Activated CD8-positive, alpha-beta T cell treated with anti-CD3 and anti-CD28 coated beads for 36 hours (primary cell): ENCODE data around the gene APOBEC2. TPM values are rescaled to one million over a fixed set of nuclear protein-coding genes. Genes with fewer than 3 reads are reported as not detected.

Experiments used
- ATAC-seq: fragments of 200-7000 bp; cut with Tn5 transposase; one replicate; pipeline ENCODE4 v1.10.0; 2021; ENCODE audit warnings: mild to moderate bottlenecking, moderate library complexity
- CTCF ChIA-PET: fragments of 350-600 bp; sonication (Branson Sonifier 250); formaldehyde crosslinking; loops from one replicate; lab custom pipeline; 2021; ENCODE audit warnings: antibody characterized with exemption; lab: Charles Lee
- POLR2A ChIA-PET: fragments of 350-600 bp; sonication (Branson Sonifier 250); formaldehyde crosslinking; loops from one replicate; lab custom pipeline; 2021; ENCODE audit warnings: antibody characterized with exemption; lab: Charles Lee
- DNase-seq: peaks from one replicate; pipeline ENCODE4 v3.0.0-alpha.2; 2020
- H3K27ac Mint-ChIP-seq: one replicate; pipeline ENCODE4 v1.8.0; 2021; ENCODE audit warnings: mild to moderate bottlenecking, mixed read lengths
- H3K27me3 Mint-ChIP-seq: one replicate; pipeline ENCODE4 v1.8.0; 2021; ENCODE audit warnings: mixed read lengths
- H3K36me3 Mint-ChIP-seq: one replicate; pipeline ENCODE4 v1.8.0; 2021; ENCODE audit warnings: low read depth, mixed read lengths
- H3K4me1 Mint-ChIP-seq: one replicate; pipeline ENCODE4 v1.8.0; 2021; ENCODE audit warnings: low read depth, mixed read lengths
- H3K4me3 Mint-ChIP-seq: one replicate; pipeline ENCODE4 v1.8.0; 2021; ENCODE audit warnings: mild to moderate bottlenecking, moderate library complexity, mixed read lengths
- H3K9me3 Mint-ChIP-seq: one replicate; pipeline ENCODE4 v1.8.0; 2021; ENCODE audit warnings: mixed read lengths
- CTCF ChIP-seq: fragments of 200-600 bp; IDR thresholded peaks from one replicate; pipeline ENCODE4 v1.8.0; 2022; ENCODE audit warnings: antibody characterized with exemption, mild to moderate bottlenecking
- intact Hi-C: fragments of 100-400 bp; cut with micrococcal nuclease; formaldehyde crosslinking; loops from one replicate; pipeline ENCODE4 v1.10.0; 2022
- total RNA-seq, 2 experiments: library from RNA; stranded (reverse); gene quantifications; one replicate each; pipeline ENCODE4 v1.2.3, GENCODE V29; 2021

Gene APOBEC2
- total RNA-seq, 2 experiments from 2014 or later = not detected

- ATAC-seq (no peak), DNase-seq (no peak)
- Mint-ChIP-seq H3K4me1 (peaks cover 8% of the 10 kb centered on the region), H3K36me3 (no peaks in the 10 kb centered on the region), H3K4me3 (no peak overlapping the region), H3K9me3 (no peaks in the 10 kb centered on the region), H3K27ac (no peak overlapping the region), H3K27me3 (no peaks in the 10 kb centered on the region)
- ChIA-PET POLR2A (no interaction called here), CTCF (interaction anchor here (0.8 to 2.9 kb wide), 4 partner anchors 9 to 191 kb away, joined by 3 to 33 read pairs (median 3); no protein-coding TSS in a partner anchor)
- TF ChIP-seq CTCF = no peak
- intact Hi-C loops = no loop called here
These were observed 16.8 kb upstream of the APOBEC2 start for GRCh38 chr6:41036186-41036585.

GRCh38 chr6:41036601-41037000 is 16.4 kb upstream of the APOBEC2 start:
- TF ChIP-seq CTCF = no peak
- Mint-ChIP-seq H3K4me1 (peaks cover 8% of the 10 kb centered on the region), H3K27ac (no peak overlapping the region), H3K9me3 (no peaks in the 10 kb centered on the region), H3K4me3 (no peak overlapping the region), H3K36me3 (no peaks in the 10 kb centered on the region), H3K27me3 (no peaks in the 10 kb centered on the region)
- POLR2A ChIA-PET = no interaction called here
- CTCF ChIA-PET = interaction anchor here (0.8 to 2.9 kb wide), 4 partner anchors 9 to 146 kb away, joined by 3 to 33 read pairs (median 3); no protein-coding TSS in a partner anchor
- no peak for ATAC-seq
- DNase-seq = no peak
- intact Hi-C loops = no loop called here

- POLR2A ChIA-PET = no interaction called here
- H3K9me3 Mint-ChIP-seq = no peaks in the 10 kb centered on the region
- H3K27me3 Mint-ChIP-seq = no peaks in the 10 kb centered on the region
- intact Hi-C loops = no loop called here
- ATAC-seq (no peak), DNase-seq (no peak)
- H3K4me3 Mint-ChIP-seq = no peak overlapping the region
- CTCF ChIA-PET = interaction anchor here (0.8 to 2.9 kb wide), 4 partner anchors 8 to 145 kb away, joined by 3 to 33 read pairs (median 3); no protein-coding TSS in a partner anchor
- H3K27ac Mint-ChIP-seq = no peak overlapping the region
- TF ChIP-seq CTCF = no peak
- peaks cover 2% of the 10 kb centered on the region for H3K36me3 Mint-ChIP-seq
- H3K4me1 Mint-ChIP-seq = peaks cover 8% of the 10 kb centered on the region
These were observed 15.7 kb upstream of the APOBEC2 start for GRCh38 chr6:41037107-41037900.

GRCh38 chr6:41038205-41038604 is 14.8 kb upstream of the APOBEC2 start:
- no peak for ATAC-seq
- intact Hi-C loops = no loop called here
- DNase-seq = no peak
- Mint-ChIP-seq H3K27me3 (no peaks in the 10 kb centered on the region), H3K4me3 (no peak overlapping the region), H3K9me3 (no peaks in the 10 kb centered on the region), H3K27ac (no peak overlapping the region), H3K4me1 (peaks cover 8% of the 10 kb centered on the region), H3K36me3 (peaks cover 2% of the 10 kb centered on the region)
- ChIA-PET POLR2A (no interaction called here), CTCF (interaction anchor here (1.1 to 5.1 kb wide), 6 partner anchors 9 to 66 kb away, joined by 3 to 48 read pairs (median 16); partner anchors contain the start of gene APOBEC2)
- no peak for TF ChIP-seq CTCF
